WERI-Rb-1 (cell line): ENCODE data around the gene SEC24D.

Source experiments
- DNase-seq: peaks from one replicate; pipeline ENCODE4 v3.0.0-alpha.2; 2020
- H3K27ac ChIP-seq: fragments of 250-450 bp; sonication (Bioruptor Pico); 2 replicates; pipeline ENCODE4 v1.5.1; 2020; ENCODE audit warnings: mild to moderate bottlenecking, moderate library complexity
- H3K27me3 ChIP-seq: fragments of 250-450 bp; sonication (Bioruptor Pico); 2 replicates; pipeline ENCODE4 v1.5.1; 2021; ENCODE audit warnings: mild to moderate bottlenecking, low read depth, moderate library complexity; ENCODE audit not compliant: insufficient read depth, severe bottlenecking
- H3K36me3 ChIP-seq: fragments of 250-450 bp; sonication (Bioruptor Pico); 2 replicates; pipeline ENCODE4 v1.5.1; 2020; ENCODE audit warnings: mild to moderate bottlenecking, moderate library complexity
- H3K4me3 ChIP-seq: 2 replicates; pipeline ENCODE4 v1.5.1; 2011; ENCODE audit warnings: low read depth, mild to moderate bottlenecking, control low read depth, low read length
- H3K9me3 ChIP-seq: fragments of 250-450 bp; sonication (Bioruptor Pico); 2 replicates; pipeline ENCODE4 v1.5.1; 2021; ENCODE audit warnings: mild to moderate bottlenecking, moderate library complexity; ENCODE audit not compliant: severe bottlenecking
- TF ChIP-seq, protein P1 (sequence below): IDR thresholded peaks from 2 replicates; pipeline ENCODE4 v1.5.1; 2011; ENCODE audit warnings: low read depth, mild to moderate bottlenecking, control low read depth, inconsistent platforms, low read length

SEC24D gene

GRCh38 chr4:118723369-118723768 is 112.6 kb downstream of the SEC24D start:
- H3K27me3 ChIP-seq, result no peaks in the 10 kb centered on the region
- H3K9me3 ChIP-seq, result no peaks in the 10 kb centered on the region
- H3K4me3 ChIP-seq, result no peak overlapping the region
- peaks cover 19% of the 10 kb centered on the region for H3K36me3 ChIP-seq
- TF ChIP-seq, protein P1, sequence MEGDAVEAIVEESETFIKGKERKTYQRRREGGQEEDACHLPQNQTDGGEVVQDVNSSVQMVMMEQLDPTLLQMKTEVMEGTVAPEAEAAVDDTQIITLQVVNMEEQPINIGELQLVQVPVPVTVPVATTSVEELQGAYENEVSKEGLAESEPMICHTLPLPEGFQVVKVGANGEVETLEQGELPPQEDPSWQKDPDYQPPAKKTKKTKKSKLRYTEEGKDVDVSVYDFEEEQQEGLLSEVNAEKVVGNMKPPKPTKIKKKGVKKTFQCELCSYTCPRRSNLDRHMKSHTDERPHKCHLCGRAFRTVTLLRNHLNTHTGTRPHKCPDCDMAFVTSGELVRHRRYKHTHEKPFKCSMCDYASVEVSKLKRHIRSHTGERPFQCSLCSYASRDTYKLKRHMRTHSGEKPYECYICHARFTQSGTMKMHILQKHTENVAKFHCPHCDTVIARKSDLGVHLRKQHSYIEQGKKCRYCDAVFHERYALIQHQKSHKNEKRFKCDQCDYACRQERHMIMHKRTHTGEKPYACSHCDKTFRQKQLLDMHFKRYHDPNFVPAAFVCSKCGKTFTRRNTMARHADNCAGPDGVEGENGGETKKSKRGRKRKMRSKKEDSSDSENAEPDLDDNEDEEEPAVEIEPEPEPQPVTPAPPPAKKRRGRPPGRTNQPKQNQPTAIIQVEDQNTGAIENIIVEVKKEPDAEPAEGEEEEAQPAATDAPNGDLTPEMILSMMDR, result no peak
- no peak overlapping the region for H3K27ac ChIP-seq
- DNase-seq, result no peak

DNA sequence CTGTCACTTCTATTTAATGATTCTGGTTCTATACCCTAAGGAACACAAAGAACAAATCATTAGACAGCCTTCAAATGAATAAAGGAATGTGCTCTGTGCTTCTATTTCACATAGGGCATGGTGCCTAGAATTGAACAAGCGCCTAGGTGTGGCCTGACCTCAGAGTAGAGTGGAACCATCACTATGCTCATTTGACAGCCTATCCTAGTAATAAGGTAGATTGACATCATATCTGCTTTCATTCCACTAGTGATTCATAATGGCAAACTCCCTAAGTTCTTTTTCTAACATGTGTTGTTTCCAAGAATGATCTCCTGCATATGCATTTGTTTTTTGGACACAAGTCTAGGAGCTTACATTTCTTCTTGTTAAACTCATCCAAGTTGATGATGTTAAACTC is 114.2 kb downstream of the SEC24D start:
- no peaks in the 10 kb centered on the region for H3K27me3 ChIP-seq
- H3K36me3 ChIP-seq, result peaks cover 6% of the 10 kb centered on the region; the same call in 1 of the 2 replicates
- no peak for DNase-seq
- H3K9me3 ChIP-seq, result no peaks in the 10 kb centered on the region
- H3K27ac ChIP-seq, result no peak overlapping the region
- H3K4me3 ChIP-seq, result no peak overlapping the region
- TF ChIP-seq, protein P1, result no peak

DNA sequence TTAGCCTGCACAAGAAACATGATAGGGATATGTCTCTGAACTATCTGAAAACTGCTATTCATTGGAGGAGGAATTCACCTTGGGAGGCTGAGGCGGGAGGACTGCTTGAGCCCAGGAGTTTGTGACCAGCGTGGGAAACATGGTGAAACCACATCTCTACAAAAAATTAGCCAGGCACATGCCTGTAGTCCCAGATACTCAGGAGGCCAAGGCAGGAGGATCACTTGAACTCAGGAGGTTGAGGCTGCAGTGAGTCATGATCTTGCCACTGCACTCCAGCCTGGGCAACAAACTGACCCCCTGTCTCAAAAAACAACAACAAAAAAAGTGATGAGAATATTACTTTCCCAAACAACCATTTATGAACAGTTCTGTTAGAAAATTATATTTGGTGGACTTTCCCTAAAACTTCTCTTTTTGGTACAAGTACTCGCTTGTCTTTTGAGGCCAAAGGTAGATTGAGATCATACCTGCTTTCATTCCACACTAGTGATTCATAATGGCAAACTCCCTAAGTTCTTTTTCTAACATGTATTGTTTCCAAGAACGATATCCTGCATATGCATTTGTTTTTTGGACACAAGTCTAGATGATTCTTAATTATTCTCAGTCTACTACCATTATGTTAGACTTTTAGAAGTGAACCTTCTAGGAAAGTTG is 117.3 kb downstream of the SEC24D start:
- TF ChIP-seq, protein P1, result no peak
- Histone ChIP-seq H3K36me3 (peaks cover under 1% of the 10 kb centered on the region), H3K27ac (no peak overlapping the region), H3K27me3 (no peaks in the 10 kb centered on the region), H3K4me3 (no peak overlapping the region), H3K9me3 (no peaks in the 10 kb centered on the region)
- no peak for DNase-seq

- Histone ChIP-seq H3K9me3 (no peaks in the 10 kb centered on the region), H3K27ac (no peak overlapping the region), H3K27me3 (no peaks in the 10 kb centered on the region), H3K36me3 (peaks cover 19% of the 10 kb centered on the region), H3K4me3 (no peak overlapping the region)
- DNase-seq, result no peak
- TF ChIP-seq, protein P1, result no peak
Measured at GRCh38 chr4:118716304-118716703, 119.6 kb downstream of the SEC24D start.

DNA sequence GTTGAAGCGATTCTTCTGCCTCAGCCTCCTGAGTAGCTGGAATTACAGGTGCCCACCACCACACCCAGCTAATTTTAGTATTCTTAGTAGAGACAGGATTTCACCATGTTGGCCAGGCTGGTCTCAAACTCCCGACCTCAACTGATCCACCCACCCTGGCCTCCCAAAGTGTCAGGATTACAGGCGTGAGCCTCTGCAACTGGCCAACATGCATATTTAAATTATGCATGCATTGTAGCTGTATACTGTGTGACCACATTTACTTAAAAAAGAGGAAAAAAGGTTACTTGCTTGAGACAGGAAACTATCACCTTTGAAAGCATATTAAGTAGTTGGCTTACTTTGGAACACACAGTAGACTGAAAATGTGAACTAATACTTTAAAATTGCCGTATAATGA is 121.2 kb downstream of the SEC24D start:
- DNase-seq, result no peak
- TF ChIP-seq, protein P1, result no peak
- Histone ChIP-seq H3K27ac (no peak overlapping the region), H3K27me3 (no peaks in the 10 kb centered on the region), H3K9me3 (no peaks in the 10 kb centered on the region), H3K4me3 (no peak overlapping the region), H3K36me3 (peaks cover 33% of the 10 kb centered on the region)

DNA sequence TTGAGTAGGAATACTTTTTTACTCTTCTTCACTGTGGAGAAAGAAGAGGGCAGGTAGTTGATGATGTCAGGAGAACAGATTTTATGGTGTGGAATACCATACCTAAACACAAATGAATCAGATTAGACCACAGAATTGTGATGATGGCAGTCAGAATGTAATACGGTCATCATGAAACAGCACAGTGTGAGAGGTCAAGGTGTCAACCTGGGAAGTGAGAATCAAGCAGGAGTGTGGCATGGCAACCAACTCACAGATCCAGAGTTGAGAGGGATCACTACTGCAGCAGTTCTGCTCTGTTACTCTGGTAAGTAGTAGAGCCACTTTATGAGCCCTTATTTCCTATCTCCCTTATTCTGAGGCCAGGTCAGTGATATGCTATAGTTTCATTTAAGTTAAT is 123.1 kb downstream of the SEC24D start:
- no peak for DNase-seq
- TF ChIP-seq, protein P1, result no peak
- no peak overlapping the region for H3K27ac ChIP-seq
- H3K36me3 ChIP-seq, result peaks cover 48% of the 10 kb centered on the region
- no peaks in the 10 kb centered on the region for H3K9me3 ChIP-seq
- no peak overlapping the region for H3K4me3 ChIP-seq
- no peaks in the 10 kb centered on the region for H3K27me3 ChIP-seq
